Measurements from ENCODE around the gene DOCK1.

- no peak for TF ChIP-seq POLR2A (IDR thresholded peaks at IDR 0.05)
- no peak for TF ChIP-seq POLR2AphosphoS5 (IDR thresholded peaks at IDR 0.05)
- no peak for TF ChIP-seq CTCF (IDR thresholded peaks at IDR 0.05)
These were observed 291.9 kb downstream of the DOCK1 start for GRCh38 chr10:127197154-127197432.

All from breast epithelium (tissue), 3 donors.